Activated T-cell treated with anti-CD3 and anti-CD28 coated beads, Interleukin-2, amount 50 U/mL, for 48 hours (primary cell): Measurements from ENCODE around the gene ADAMTS7.
"Not testable (repeated sequence)": the region's sequence is repeated elsewhere in the genome, so short reads cannot be mapped to it uniquely, and the experiment has no call there.

Source experiments
- DNase-seq, 2 experiments: peaks; one replicate each; pipeline ENCODE4 v3.0.0-alpha.2; 2020

Gene ADAMTS7

GRCh38 chr15:78752492-78753358, 58.5 kb downstream of the ADAMTS7 start:
- no peak for DNase-seq

- DNase-seq, result no peak
Measured at GRCh38 chr15:78751602-78751979, 59.7 kb downstream of the ADAMTS7 start.

GRCh38 chr15:78750974-78751601, 60.2 kb downstream of the ADAMTS7 start:
- DNase-seq, result peak; percentile 93 to 95

DNA sequence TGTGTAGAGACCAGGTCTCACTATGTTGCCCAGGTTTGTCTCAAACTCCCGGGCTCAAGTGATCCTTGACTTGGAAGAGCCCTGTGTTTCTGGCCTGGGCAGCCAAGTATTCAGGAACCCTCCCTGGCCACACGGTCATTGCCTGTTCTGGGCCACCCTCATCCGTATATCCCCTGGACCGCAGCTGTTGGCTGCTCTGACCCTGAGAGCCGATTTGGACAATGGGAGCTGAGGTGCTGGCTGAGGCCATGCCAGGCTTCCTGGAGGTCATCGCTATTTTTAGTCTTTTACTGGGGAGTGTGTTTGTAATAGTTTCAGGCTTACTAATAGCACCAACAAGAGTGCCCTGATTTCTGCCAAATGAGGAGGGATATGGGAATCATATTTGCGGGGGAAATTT, 60.7 kb downstream of the ADAMTS7 start:
- no peak for DNase-seq

- no peak for DNase-seq
Measured at GRCh38 chr15:78749831-78750230, 61.4 kb downstream of the ADAMTS7 start.

- not testable (repeated sequence) for DNase-seq
Measured at GRCh38 chr15:78747877-78748276, 63.4 kb downstream of the ADAMTS7 start.

- DNase-seq, result peak; percentile 21 to 30
Measured at GRCh38 chr15:78741674-78742073, 69.6 kb downstream of the ADAMTS7 start.

- DNase-seq, result no peak
Measured at GRCh38 chr15:78740904-78741274, 70.4 kb downstream of the ADAMTS7 start.

GRCh38 chr15:78739996-78740903, 71.0 kb downstream of the ADAMTS7 start:
- peak; percentile 79 to 85 for DNase-seq

GRCh38 chr15:78739206-78739605, 72.1 kb downstream of the ADAMTS7 start:
- DNase-seq, result peak in 1 of 2 experiments; percentile 12

GRCh38 chr15:78737931-78738558, 73.2 kb downstream of the ADAMTS7 start:
- peak; percentile 83 for DNase-seq

- peak; percentile 1 to 5 for DNase-seq
Measured at GRCh38 chr15:78737187-78737820, 74.0 kb downstream of the ADAMTS7 start.

- DNase-seq, result peak in 1 of 2 experiments; percentile 10
Measured at GRCh38 chr15:78736286-78736685, 75.0 kb downstream of the ADAMTS7 start.

- peak in 1 of 2 experiments; percentile 1 for DNase-seq
Measured at GRCh38 chr15:78734451-78735064, 76.7 kb downstream of the ADAMTS7 start.

GRCh38 chr15:78732634-78733033, 78.6 kb downstream of the ADAMTS7 start:
- peak in 1 of 2 experiments; percentile 1 for DNase-seq

DNA sequence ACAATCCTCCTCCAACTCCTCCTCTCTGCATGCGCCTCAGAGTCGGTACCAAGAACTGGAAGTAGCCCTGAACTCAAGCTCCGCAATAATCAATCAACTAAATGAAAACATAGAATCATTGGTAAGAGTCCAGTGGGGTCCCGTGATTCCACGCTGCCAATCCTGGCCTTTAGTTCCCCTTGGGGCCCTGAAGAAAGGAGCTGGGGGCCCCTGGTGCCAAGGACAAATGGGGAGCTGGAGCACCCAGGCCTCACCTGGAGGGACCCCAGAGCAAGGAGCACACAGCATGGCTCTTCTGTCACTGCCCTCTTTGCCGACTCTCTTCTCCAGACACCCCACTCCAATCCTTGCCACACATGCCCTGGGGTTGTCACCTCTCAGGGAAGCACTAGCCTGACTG, 80.3 kb downstream of the ADAMTS7 start:
- DNase-seq, result peak in 1 of 2 experiments; percentile 1

- DNase-seq, result not testable (repeated sequence)
Measured at GRCh38 chr15:78728427-78728826, 82.8 kb downstream of the ADAMTS7 start.

DNA sequence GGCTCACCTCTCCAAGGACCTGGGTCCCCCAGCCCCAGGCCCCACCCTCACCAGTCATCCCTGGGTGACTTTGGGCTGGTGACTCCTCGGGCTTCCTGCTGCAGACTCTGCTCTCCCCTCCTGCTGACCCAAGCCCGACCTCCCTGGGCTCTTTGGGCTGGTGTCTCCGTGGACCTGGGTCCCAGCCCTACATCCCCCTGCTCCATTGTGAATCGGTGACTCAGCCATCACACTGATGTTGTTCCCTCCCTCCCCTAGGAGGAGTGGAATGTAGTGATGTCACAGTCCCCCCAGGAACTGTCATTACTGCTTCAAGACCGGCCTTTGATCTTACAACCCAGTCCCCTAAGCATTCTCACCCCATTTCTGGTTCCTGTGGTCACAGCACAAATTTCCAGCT, 83.7 kb downstream of the ADAMTS7 start:
- no peak for DNase-seq

DNA sequence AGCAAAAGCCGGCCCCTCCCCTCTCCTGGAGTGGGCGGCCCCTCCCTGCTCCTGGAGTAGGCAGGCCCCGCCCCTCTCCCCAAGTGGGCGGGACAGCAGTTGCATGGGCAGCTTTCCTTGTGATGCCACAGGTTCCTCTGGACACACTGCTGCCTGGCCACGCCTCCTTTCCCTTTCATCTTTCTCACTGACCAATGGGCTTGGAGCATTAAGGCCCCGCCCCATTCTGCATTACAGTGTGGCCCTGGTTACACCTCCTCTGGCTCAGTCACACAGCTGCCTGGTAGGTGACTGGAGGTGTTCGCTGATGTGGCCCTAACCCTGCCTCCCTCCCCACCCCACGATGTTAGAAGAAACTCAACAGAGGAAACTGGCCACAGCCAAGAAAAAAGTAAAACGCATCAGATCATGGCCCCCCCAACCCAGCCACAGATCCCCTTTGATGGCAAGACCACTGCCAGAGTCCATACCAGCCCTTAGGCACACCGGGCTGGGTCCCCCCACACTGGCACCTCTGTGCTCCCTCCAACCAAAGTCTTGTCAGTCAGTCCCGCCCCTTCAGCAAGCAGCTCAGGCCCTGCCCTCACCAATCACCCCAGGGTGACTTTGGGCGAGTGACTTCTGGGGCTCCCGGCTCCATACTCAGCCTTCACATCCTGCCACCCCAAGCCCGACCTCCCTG, 84.3 kb downstream of the ADAMTS7 start:
- DNase-seq, result peak; percentile 46 to 56

DNA sequence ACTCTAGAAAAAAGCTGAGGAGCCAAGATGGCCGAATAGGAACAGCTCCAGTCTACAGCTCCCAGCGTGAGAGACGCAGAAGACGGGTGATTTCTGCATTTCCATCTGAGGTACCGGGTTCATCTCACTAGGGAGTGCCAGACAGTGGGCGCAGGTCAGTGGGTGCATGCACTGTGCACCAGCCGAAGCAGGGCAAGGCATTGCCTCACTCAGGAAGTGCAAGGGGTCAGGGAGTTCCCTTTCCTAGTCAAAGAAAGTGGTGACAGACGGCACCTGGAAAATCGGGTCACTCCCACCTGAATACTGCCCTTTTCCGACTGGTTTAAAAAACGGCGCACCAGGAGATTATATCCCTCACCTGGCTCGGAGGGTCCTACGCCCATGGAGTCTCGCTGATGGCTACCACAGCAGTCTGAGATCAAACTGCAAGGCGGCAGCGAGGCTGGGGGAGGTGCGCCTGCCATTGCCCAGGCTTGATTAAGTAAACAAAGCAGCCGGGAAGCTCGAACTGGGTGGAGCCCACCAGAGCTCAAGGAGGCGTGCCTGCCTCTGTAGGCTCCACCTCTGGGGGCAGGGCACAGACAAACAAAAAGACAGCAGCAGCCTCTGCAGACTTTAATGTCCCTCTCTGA, 91.3 kb downstream of the ADAMTS7 start:
- DNase-seq, result peak in 1 of 2 experiments; percentile 3

DNA sequence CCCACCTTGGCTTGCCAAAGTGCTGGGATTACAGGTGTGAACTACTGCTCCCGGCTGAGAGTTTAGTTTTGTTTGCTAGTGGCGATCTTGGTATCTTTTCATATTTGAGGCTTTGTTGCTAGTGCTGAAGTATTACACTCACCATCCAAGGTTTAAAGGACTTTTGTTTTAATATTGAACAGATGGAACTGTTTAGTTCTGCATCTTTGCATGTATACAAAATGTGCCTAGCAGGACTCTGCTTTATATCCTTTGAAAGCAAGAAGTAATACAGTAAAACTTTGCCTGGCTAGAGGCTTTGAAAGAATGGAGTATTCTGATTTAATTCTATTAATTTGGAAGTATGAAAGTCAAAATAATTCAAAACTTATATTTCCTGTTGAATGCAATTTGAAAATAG, 92.4 kb downstream of the ADAMTS7 start:
- no peak for DNase-seq
